GM06990 (cell line): ENCODE data around the gene STX1A.

Experiments
- DNase-seq: peaks from one replicate; pipeline ENCODE4 v3.0.0-alpha.2; 2011; ENCODE audit not compliant: insufficient read length; ENCODE audit errors: extremely low read depth
- H3K27me3 ChIP-seq: replicated peaks from 2 replicates; pipeline ENCODE4 v1.6.0; 2011; ENCODE audit warnings: low read length; ENCODE audit not compliant: control insufficient read depth, insufficient read depth
- H3K36me3 ChIP-seq: 2 replicates; pipeline ENCODE4 v1.5.1; 2011; ENCODE audit warnings: low read length; ENCODE audit not compliant: control insufficient read depth, insufficient read depth
- H3K4me3 ChIP-seq: replicated peaks from 2 replicates; pipeline ENCODE4 v1.5.1; 2011; ENCODE audit warnings: low read depth, mild to moderate bottlenecking, control low read depth, low read length
- CTCF ChIP-seq: IDR thresholded peaks from 2 replicates; pipeline ENCODE4 v1.5.1; 2011; ENCODE audit warnings: low read length, control low read depth, mild to moderate bottlenecking, inconsistent platforms; ENCODE audit not compliant: insufficient read depth, poor library complexity, severe bottlenecking

Gene STX1A

DNA sequence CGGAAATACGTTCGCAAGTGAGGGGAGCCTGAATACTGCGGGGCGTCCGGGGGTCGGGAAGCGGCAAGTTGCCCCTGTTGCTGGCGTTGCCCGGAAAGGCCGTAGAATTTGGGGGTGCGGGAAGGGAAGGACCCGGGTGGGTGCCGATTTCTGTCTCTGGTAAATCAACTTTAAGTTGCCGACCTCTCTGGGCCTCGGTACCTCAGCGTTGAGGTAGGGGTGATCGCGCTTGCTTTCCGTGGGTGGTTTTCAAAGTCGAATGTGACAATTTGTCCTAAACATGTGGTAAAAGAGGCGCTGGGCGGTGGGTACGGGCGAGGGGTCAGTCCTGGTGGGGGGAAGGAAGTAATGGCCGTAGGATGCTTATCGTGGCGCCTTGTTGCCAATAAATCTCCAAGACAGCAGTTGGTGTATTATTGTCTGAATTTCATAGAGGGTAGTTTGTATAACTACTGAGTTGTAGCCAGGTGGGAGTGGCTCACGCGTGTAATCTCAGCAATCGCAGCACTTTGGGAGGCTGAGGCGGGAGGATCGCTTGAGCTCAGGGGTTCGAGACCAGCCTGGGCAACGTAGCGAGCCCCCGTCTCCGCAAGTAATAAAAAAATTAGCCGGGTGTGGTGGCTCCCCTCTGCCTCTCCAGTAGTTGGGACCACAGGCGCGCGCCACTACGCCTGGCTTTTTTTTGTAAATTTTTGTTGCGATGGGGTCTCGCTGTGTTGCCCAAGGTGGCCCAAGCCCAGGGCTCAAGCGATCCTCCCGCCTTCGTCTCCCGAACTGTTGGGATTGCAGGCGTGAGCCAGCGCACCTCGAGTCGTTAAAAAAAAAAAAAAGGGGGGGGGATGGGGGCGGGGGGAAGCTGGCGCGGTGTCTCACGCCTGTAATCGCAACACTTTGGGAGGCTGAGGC lies 35.4 kb downstream of the STX1A start:
- Histone ChIP-seq H3K27me3 (no peaks in the 10 kb centered on the region), H3K4me3 (peak overlapping the region; percentile 83), H3K36me3 (peaks cover 8% of the 10 kb centered on the region)
- no peak for TF ChIP-seq CTCF
- DNase-seq = no peak

- no peak for TF ChIP-seq CTCF
- peak; percentile 93 for DNase-seq
- Histone ChIP-seq H3K4me3 (peak within 1 kb of the TSS; percentile 83), H3K36me3 (peaks cover 13% of the 10 kb centered on the region), H3K27me3 (no peaks in the 10 kb centered on the region)
These were observed 36.2 kb downstream of the STX1A start, which contains the start of the genes BUD23 and DNAJC30 for GRCh38 chr7:73683056-73683787. TSS of gene BUD23 (plus strand) at chr7:73683597. CDS start at chr7:73683626, 29 bp downstream. TSS of gene DNAJC30 (minus strand) at chr7:73683453. CDS start at chr7:73683423, 30 bp downstream.

- no peak for TF ChIP-seq CTCF
- Histone ChIP-seq H3K36me3 (peaks cover 13% of the 10 kb centered on the region), H3K4me3 (peak overlapping the region; percentile 82), H3K27me3 (no peaks in the 10 kb centered on the region)
- DNase-seq = no peak
These were observed 36.8 kb downstream of the STX1A start for GRCh38 chr7:73682745-73683055.

GRCh38 chr7:73681031-73681430 lies 38.4 kb downstream of the STX1A start:
- Histone ChIP-seq H3K4me3 (no peak overlapping the region), H3K27me3 (no peaks in the 10 kb centered on the region), H3K36me3 (peaks cover 9% of the 10 kb centered on the region)
- no peak for TF ChIP-seq CTCF
- no peak for DNase-seq

- DNase-seq = no peak
- Histone ChIP-seq H3K36me3 (peaks cover 9% of the 10 kb centered on the region), H3K4me3 (no peak overlapping the region), H3K27me3 (no peaks in the 10 kb centered on the region)
- TF ChIP-seq CTCF = no peak
These were observed 39.0 kb downstream of the STX1A start for GRCh38 chr7:73680501-73680900.
